HG03196 (cell line): ENCODE results near the gene TCF12.
"Not testable (repeated sequence)": the region's sequence is repeated elsewhere in the genome, so short reads cannot be mapped to it uniquely, and the experiment has no call there.

ENCODE experiments used
- ATAC-seq: cut with Tn5 transposase; IDR thresholded peaks from one replicate; pipeline ENCODE4 v1.9.1; 2021; ENCODE audit not compliant: unreplicated experiment

TCF12 gene

DNA sequence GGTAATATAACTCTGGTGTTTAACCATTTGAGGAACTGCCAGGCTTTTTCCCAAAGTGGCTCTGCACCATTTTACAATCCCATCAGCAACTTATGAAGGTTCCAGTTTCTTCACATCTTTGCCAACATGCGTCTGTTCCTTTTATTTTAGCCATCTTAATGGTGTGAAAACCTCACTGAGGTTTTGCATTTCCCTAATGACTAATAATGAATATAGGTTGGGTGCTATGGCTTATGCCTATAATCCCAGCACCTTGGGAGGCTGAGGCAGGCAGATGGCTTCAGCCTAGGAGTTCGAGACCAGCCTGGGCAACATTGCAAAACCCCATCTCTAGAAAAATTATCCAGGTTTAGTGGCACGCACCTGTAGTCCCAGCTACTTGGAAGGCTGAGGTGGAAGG is 210.6 kb downstream of the TCF12 start:
- ATAC-seq = no peak

DNA sequence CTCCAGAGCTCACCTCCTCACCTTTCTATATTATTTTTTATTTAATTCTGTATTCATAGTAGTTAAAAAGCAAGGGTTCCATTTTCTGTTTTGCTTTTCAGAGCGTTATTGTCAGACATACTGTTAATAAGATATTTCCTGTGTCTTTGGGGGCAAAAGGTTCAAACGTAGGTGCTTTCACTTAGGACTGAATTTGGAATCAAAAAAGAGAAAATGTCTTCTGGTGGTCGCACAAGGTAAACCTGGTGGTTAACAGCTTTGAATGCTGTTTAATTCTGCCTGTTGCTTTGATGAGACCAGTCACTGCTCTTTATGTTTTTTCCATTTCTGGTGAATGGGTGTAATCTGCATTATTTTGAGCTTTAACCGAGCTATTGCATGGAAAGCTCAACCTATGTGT is 212.5 kb downstream of the TCF12 start:
- ATAC-seq = no peak

DNA sequence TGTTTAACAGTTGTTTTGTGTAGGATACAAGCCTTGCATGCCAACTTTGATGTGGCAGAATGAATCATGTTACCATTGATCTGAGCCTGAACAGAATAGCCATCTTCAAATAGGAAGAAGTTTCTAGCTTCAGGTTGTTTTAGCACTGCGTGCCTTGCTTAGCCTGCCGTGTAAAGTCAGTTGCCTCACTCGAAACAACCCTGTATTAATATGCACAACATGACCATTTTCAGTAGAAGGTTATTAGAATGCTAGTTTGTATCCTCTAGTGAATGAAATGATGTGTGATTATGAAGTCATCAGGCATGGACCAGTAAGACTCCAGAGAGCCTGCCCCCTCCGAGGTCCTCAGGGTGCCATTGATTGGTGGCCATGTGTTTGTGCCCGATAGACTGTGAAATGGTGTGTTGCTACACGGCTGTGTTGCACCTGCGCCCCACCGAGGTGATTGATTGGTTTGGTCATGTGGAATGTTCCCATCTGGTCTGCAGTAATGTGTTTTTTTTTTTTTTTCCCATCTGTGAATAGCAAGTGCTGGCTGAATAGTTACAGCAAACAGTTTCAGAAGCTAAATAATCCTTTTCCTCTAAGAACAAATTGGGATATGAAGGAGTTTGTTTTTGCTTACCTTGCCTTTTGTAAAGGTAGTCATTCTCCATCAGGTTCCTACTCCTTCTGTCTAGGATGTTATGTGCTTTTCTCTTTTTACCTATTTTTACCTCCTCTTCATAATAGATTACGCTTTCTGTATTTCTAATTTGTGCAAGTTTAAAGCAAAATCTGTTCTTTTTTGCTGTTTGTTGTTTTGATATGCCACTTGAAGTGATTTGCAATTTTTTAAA is 214.9 kb downstream of the TCF12 start:
- ATAC-seq = no peak

DNA sequence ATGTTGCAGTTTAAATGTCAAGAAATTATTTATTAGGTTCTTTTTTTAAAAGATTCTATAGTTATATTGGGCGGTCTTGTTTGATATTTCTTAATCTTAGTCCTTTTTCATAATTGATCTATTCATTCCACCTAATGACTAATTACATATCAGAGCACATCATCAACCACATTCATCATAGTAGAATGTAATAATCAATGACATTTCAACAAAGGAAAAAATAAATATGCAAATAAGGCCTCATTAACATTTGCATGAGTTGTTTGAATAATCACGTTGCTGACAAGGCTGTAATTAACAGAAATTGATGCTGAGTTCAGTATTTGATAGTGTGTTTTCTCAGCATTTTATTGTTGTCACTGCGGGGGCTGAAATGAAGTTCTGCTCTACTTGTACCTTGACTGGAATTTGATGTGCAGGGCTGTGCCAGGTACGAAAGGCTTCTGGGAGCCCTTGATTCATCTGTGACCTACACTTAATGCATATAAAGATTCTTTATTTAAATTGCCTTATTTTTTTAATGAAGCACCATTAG is 215.7 kb downstream of the TCF12 start:
- ATAC-seq = no peak

DNA sequence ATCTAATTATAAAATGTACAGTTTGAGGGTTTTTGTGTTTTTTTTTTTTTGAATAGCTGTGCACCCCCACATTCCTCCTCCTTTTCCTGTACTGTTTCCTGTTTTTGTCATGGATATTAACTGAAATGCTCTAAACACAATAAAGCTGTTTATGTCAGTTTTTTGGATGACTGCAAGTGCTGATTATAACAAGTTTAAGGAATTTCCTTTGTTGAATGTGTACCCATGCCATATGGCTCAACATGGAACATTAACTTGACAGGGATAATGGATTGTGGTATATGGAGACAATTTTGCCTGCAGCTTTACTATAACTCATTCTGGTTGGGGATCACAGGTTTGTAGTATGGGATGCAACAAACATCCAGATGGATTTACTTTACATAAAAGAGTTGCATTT is 216.4 kb downstream of the TCF12 start:
- ATAC-seq = no peak

DNA sequence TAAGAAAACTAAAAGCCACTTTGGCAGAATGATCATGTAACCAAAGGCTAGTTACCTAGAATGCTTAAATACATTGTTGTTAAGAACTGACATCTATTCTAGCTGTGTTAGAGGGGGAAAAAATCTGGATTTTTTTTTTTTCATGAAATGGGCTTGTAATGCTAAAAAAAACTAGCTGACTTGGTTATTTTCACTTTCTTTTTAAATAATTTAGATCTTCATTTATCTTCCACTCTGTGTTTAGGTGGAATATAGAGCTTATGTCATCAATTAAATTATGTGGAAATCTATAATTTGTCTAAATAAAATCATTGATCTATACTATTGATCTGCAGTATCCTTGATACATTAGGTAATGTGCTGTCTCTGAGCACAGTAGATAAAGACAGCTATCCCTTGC is 217.4 kb downstream of the TCF12 start:
- ATAC-seq = no peak

DNA sequence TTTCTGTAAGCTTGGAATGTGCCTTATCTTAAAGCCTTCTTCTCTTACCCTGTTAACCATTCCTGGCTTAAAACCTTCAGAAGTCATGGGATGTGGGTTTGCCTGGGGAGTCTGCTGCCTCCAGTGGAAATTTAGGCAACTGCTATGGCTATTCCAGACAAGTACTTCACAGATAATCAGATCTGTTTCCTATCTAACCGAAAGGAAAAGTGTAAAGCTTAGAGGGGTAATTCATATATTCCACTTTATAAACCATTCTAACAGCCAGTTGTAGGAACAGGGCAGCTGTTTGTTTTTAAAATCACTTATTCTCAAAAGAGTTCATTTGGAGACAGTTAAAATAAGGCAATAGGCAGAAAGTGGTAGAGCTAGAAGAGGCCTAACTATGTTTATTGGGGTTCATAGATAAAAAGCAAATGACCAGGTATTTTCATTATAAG is 219.9 kb downstream of the TCF12 start:
- ATAC-seq = no peak

DNA sequence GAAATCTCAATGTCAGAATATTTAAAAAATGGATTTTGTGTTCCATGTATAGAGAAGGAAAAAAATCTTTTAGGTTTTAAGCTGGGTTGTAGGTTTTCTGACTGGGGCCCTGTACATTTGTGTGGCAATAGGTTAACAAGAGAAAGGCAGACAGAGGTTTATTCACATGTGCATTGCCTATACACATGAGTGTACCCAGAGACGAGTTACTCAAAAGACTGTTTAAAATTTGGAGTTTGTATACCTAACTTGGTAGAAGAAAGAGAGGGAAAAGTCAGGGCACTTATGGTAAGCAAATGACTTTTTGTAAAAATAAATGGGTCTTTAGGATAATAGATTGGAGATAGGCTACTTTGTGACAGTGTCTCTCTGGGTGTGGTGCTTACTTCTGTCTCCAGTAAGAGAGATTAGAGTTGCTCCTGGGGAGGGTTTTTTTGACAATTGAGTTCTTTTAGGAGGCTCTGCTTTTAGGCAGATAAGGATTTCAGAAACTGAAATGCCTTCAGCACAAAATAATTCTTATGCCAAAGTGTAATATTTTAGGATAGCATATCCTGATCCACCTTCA is 225.2 kb downstream of the TCF12 start:
- ATAC-seq = no peak

DNA sequence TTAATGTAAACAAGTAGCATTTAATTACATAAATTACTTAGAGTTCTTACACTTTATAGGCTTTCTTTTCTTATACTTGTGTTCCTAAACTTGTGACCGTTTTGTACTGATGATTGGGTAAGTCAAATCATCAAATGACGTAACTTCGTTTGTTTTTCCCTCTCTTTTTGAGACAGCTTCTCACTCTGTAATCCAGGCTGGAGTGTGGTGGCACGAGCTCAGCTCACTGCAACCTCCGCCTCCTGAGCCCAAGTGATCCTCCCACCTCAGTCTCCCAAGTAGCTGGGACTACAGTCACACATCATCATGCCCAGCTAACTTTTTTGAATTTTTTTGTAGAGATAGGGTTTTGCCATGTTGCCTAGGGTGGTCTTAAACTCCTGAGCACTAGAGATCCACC is 226.0 kb downstream of the TCF12 start:
- ATAC-seq = no peak

DNA sequence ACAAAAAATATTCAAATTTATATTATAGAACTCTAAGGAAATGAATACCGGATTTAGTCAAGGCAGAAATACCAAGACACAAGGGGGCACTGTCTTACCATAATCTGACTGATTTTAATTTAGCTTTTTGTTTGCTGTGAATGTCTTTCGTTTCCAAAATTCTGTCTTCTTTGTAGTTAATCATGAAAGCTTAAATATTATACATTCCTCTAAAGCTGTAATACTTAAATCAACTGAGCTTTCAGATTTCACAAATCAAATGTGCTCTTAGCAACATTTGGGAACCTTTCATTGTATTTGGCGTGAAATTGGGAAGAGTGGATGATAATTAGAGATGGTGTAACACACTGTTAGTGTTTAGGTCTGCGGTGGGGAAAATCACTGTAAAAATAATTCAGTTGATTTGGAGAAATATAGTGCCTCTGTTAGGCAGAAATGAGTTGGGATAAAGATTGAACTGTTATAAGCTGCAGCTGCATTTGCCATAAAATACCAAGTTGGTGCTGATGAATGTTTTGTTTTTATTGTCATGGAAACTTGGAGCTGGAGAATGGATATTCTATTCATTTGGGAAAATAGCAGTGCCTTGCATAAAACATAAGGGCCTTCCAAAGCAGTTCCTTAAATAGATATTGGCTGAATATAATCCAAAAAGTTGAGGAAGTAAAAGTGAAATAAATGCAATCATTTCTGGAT is 228.2 kb downstream of the TCF12 start:
- ATAC-seq = no peak

DNA sequence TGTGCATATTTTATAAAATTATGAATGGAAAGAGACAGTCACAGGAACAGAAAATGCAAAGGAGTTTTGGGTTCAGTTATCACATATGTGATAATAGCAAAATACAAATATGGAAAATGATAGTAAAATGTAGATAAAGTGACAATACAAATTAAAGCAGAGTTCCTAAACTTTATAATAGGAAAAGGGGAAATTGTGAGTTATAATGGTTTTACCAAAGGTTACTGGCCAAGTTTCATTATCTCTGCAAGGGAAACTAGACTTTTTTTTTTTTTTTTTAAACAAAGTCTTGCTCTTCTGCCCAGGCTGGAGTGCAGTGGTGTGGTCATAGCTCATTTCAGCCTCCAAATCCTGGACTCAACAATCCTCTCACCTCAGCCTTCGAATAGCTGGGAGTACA is 229.2 kb downstream of the TCF12 start:
- ATAC-seq = no peak

DNA sequence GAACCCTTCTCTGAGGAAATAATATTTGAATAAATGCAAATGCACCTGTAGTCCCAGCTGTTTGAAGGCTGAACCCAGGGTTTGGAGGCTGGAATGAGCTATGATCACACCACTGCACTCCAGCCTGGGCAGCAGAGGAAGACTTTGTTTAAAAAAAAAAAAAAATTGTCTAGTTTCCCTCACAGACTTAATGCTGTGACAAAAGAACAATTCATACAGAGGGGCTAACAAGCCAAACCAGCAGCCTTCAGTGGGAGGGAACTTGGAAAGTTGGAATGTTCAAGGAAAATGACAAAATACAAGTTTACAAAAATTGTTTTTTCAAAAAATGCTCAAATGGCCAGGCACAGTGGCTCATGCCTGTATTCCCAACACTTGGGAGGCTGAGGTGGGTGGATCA is 229.8 kb downstream of the TCF12 start:
- no peak for ATAC-seq

DNA sequence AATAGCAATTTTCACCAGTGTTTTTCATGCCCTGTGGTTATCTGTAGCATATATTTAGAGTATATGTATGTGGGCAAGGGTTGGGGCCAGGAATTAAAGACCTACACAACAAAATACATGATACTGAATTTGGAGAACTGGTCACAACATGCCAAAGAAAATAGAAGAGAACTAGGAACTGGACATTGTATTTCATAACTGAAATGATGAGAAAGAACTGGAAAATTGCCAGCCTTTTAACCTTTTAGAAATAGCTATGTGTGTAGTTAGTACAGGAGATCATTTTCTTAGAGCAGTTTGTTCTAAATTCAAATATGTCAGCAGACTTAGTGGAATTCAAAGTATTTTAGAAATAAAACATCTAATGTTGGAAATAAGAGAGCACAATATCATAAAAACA is 230.8 kb downstream of the TCF12 start:
- ATAC-seq = no peak

DNA sequence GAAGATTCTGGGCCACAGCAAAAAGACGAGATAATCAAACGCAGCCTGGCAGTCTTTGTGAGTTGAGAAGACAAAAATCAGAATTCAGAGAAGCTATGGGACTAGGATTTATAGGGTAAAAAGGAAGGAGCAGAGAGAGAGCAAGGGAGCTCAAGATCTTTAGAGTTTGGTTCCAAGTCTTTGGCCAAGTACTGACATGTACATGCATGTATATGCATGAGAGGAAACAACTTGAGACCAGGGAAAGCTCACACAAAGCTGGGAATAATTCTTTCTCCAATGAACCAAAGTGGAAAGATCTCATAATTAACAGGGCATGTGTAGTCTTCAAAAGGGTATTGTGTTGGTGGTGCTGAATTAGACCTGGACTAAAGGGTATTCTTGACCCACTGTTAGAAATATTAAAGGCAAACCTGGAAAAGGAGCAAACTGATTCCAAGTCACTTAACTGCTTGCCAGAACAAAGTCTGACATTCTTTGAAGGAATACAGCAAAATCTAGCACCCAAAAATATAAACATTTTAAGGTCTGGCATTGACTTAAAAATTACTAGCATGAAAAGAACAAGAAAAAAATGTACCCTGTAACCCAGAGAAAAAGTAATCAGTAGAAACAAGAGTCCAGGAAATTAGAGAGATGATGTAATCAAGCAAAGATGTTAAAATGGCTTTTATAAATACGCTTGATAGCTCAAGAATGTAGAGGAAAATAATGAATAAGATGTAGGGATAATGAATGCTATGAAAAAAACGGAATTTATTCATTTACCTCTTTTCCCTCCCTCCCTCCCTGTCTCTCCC is 231.8 kb downstream of the TCF12 start:
- no peak for ATAC-seq

DNA sequence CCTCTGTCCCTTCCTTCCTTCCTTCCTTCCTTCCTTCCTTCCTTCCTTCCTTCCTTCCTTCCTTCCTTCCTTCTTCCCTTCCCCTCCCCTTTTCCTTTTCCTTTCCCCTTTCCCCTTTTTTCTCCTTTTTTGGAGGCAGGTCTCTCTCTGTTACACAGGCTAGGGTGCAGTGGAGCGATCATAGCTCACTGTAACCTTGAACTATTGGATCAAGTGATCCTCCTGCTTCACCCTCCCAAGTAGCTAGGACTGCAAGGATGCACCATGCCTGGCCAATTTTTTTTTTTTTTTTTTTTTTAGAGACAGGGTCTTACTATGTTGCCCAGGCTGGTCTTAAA is 232.4 kb downstream of the TCF12 start:
- ATAC-seq = not testable (repeated sequence)

DNA sequence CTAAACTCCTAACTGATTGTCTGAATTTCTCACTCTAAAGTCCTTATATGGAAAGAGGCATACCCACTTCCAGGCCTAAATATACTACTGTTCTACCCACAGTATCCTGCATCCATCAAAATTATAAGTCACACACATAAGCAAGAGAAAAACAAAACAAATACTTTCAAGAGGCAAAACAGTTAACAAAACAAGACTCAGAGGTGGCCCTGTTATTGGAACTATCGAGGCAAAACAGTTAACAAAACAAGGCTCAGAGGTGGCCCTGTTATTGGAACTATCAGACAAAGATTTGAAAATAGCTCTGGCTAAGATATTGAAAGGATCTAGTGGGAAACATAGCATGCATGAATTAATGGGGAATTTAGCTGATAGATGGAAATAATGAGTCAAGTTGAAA is 233.7 kb downstream of the TCF12 start:
- no peak for ATAC-seq

DNA sequence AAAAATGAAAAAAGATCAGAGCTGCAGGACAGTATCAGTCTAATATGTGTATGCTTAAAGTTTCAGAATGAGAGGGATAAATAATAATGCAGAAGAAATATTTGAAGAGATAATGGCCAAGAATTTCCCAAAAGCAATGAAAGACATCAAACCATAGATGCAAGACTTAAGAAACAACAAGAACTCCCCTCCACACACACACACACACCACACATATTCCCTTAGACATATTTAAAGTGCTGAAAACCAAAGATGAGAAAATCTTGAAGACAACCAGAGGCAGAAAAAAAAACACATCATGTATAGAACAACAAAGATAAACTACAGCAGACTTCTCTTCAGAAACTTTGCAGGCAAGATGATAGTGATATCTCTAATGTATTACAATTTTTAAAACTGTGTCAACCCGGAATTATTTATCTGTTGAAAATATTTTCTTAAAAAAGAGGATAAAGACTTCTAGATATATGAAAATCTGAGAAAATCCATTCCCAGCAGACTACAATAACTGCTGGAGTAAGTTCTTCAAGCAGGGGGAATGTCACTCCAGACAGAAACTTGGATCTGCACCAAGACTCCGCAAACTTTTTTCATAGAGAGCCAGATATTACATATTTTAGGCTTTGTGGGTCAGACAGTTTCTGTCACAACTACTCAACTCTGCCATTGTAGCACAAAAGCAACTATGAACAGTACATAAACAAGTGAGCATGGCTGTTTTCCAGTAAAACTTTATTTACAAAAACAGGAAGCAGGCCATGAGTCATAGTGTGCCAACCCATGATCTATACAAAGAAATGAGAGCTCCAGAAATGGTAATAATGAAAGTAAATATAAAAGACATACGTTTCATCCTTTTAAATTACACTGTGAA is 234.5 kb downstream of the TCF12 start:
- ATAC-seq = no peak

DNA sequence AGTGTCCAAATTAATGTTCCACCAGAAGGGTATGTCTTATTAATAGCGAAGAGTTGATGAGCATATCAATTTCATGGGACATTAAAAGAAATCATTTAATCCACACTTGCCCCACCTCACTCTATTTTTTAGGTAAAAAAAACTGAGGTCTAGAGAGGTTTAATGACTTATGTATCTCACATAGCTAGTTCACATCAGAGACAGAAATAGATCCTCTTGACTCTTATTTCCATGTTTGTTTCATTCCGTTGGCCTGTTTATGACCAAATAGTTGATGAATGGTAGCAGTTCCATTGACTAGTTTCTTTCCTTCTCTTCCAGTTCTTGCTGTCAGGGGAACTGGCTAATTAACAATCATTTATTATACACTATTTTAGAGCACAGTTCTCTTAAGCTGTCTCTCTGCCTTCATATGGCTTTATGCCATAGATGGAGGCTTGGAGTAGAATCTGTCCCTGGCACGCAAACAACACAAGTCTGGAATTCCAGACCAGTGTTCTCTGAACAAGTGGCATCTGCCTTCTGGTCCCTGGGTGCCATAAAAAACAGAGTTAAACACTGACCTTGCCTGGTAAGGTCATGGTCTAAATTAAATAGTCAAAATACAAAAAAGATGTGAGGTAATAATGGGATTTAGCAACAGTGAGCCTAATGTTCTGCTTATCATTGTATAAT is 237.9 kb downstream of the TCF12 start:
- ATAC-seq = no peak

DNA sequence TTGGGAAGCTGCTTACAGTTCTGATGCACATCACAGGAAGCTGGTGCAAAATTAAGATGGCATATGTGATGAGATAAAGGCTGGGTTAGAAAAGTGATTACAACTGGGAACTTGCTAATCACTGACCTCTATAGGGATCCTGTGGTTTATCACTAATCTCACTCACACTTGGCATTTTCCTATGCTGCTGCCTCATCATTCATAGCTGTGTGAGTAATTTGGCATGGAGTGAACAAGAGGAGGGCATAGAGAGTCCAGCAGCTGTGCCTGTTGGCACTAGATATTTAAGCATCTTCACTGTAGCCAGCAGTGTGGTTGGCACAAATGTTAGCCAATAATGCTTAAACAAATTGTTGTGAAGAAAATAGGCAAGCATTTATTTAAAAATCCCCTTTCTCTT is 240.1 kb downstream of the TCF12 start:
- ATAC-seq = no peak
